SK-N-SH treated with all-trans-retinoic acid at 6 μM for 48 hours (cell line): ENCODE measurements around the gene S1PR4.
"Not testable (repeated sequence)": the region's sequence is repeated elsewhere in the genome, so short reads cannot be mapped to it uniquely, and the experiment has no call there.

Experiments
- CSDC2 ChIP-seq: fragments of 250-450 bp; sonication (Bioruptor Pico); IDR thresholded peaks from 2 replicates; pipeline ENCODE4 v1.5.0; 2020; ENCODE audit warnings: mild to moderate bottlenecking, moderate library complexity
- OSR1 ChIP-seq: fragments of 250-450 bp; sonication (Bioruptor Pico); IDR thresholded peaks from 2 replicates; pipeline ENCODE4 v1.8.0; 2022; ENCODE audit warnings: moderate library complexity, mild to moderate bottlenecking, inconsistent platforms
- RARB ChIP-seq: fragments of 250-450 bp; sonication (Bioruptor Pico); IDR thresholded peaks from 2 replicates; pipeline ENCODE4 v1.8.0; 2021; ENCODE audit warnings: mild to moderate bottlenecking, moderate library complexity
- TF ChIP-seq, protein P1 (sequence below): fragments of 250-450 bp; sonication (Bioruptor Pico); IDR thresholded peaks from 2 replicates; pipeline ENCODE4 v1.5.1; 2020; ENCODE audit warnings: low read depth, mild to moderate bottlenecking, moderate library complexity

GRCh38 chr19:3221576-3221975, 43.0 kb downstream of the S1PR4 start:
- TF ChIP-seq RARB, CSDC2, OSR1 (CRISPR knock-in tag): not testable (repeated sequence)
- TF ChIP-seq, protein P1, sequence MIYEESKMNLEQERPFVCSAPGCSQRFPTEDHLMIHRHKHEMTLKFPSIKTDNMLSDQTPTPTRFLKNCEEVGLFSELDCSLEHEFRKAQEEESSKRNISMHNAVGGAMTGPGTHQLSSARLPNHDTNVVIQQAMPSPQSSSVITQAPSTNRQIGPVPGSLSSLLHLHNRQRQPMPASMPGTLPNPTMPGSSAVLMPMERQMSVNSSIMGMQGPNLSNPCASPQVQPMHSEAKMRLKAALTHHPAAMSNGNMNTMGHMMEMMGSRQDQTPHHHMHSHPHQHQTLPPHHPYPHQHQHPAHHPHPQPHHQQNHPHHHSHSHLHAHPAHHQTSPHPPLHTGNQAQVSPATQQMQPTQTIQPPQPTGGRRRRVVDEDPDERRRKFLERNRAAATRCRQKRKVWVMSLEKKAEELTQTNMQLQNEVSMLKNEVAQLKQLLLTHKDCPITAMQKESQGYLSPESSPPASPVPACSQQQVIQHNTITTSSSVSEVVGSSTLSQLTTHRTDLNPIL (CRISPR knock-in tag): not testable (repeated sequence)
